ENCODE data around the gene LRRK1.
A peak's percentile ranks its signal among the peaks of the same experiment; 100 is the strongest.

The LRRK1 gene, protein sequence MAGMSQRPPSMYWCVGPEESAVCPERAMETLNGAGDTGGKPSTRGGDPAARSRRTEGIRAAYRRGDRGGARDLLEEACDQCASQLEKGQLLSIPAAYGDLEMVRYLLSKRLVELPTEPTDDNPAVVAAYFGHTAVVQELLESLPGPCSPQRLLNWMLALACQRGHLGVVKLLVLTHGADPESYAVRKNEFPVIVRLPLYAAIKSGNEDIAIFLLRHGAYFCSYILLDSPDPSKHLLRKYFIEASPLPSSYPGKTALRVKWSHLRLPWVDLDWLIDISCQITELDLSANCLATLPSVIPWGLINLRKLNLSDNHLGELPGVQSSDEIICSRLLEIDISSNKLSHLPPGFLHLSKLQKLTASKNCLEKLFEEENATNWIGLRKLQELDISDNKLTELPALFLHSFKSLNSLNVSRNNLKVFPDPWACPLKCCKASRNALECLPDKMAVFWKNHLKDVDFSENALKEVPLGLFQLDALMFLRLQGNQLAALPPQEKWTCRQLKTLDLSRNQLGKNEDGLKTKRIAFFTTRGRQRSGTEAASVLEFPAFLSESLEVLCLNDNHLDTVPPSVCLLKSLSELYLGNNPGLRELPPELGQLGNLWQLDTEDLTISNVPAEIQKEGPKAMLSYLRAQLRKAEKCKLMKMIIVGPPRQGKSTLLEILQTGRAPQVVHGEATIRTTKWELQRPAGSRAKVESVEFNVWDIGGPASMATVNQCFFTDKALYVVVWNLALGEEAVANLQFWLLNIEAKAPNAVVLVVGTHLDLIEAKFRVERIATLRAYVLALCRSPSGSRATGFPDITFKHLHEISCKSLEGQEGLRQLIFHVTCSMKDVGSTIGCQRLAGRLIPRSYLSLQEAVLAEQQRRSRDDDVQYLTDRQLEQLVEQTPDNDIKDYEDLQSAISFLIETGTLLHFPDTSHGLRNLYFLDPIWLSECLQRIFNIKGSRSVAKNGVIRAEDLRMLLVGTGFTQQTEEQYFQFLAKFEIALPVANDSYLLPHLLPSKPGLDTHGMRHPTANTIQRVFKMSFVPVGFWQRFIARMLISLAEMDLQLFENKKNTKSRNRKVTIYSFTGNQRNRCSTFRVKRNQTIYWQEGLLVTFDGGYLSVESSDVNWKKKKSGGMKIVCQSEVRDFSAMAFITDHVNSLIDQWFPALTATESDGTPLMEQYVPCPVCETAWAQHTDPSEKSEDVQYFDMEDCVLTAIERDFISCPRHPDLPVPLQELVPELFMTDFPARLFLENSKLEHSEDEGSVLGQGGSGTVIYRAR (N-terminal part only)

GRCh38 chr15:100918690-100919480 lies at the start of gene LRRK1:
Gene LRRK1, plus strand, starts transcription at chr15:100919357. Its CDS starts 5,276 bp downstream, at chr15:100924633.
- no peak for DNase-seq

DNA sequence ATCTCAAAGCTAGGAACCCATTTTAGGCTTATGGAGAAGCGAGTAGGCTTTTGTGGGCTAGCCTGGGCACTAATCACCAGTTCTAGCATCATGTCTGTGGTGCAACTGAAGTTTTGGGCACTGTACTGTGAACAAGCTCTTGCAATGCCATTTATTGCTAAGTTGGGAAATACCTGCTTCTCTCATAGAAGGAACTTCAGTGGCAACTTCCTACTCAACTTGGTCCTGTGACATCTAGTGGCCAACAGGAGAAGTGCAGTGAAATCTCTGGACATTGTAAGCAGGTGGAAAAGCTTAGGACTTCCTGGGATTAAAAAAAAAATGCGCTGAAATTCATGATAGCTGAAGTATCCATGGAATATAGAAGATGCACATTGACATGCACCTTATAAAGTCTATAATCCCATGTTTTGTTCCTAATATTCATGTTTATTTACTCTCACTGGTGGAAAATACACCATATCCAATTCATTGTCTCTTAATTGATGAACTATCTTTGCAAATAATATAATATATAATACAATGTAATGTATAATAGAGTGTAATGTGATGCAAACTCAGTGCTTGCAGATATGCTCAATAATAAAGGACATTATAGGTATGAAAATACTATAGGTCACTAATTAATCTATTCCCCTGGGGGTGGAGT lies 46.0 kb upstream of the LRRK1 start:
- DNase-seq = peak; percentile 75

DNA sequence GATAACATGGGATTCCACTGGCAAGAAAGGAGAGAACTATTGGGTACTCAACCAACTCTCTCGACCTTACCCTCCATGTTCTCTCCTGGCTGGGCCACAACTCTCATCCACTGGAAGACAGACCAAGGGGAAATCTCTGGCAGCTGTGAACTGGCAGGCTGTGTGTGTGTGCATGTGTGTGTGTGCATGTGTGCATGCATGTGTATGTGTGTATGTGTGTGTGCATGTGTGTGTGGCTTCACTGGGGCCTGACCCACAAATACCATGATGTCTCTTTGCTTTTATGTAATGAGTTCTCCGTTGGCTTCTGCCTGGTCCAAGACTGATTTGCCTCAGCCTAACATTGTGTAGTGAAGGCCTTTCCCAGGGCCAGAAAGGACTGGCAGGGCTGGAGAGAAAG lies 43.7 kb upstream of the LRRK1 start:
- no peak for DNase-seq

DNA sequence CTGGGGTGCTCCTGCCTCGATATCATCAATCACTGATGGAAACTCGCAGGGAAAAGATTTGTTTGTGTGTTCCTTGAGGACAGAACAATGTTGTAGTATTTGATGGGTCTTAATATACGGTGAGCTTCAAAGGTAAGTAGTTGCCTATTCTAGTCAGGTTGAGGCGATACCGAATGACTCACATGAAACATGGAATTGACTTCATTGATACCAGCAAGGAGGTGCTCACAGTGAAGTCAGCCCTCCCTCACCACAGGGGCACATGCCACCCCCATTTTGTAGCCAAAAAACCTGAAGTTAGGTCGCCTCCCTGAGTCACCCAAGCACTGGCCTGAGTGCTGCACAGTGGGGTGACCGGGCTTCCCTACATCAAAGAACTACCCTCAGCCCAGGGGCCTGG lies 43.2 kb upstream of the LRRK1 start:
- no peak for DNase-seq

DNA sequence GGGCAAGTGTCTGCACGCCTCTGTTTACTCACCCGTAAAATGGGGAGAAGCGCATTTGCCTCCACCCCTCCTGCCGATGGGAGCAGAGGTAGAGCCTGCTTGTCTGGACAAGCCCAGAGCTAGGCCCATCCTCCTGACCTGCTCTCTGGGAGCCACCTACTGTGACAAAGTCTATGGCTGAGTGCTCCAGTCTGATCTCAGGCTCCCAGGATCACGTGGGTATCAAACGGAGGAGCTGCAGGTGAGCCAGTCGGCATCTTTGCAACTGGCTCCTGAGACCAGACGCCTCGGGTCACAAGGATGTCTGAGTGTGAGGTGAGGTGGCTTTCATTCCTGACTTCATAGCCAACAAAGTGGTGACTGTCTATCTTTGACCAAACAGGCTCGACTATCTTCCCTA lies 41.6 kb upstream of the LRRK1 start:
- no peak for DNase-seq

DNA sequence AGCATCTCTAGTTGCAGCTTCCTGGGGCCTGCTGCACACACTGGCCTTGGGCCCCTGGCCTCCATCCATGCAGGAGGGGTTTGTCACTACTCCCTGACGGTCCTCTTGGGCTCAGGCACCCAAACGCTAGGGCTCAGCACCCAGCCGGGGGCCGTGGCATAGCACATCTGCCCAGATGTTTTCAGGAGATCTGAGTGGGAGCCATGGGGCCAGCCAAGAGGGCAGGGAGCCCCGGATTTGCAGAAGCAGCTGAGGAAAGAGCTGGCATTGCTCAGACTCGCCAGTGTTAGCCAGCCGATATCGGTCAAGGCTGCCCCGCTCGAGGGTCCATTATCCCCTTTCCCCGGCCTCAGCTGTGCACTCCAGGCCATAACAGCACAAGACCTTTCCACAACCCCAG lies 41.0 kb upstream of the LRRK1 start:
- DNase-seq = no peak

- no peak for DNase-seq
Measured at GRCh38 chr15:100878648-100879047, 40.5 kb upstream of the LRRK1 start.

GRCh38 chr15:100879061-100879463 lies 40.1 kb upstream of the LRRK1 start:
- DNase-seq = no peak

DNA sequence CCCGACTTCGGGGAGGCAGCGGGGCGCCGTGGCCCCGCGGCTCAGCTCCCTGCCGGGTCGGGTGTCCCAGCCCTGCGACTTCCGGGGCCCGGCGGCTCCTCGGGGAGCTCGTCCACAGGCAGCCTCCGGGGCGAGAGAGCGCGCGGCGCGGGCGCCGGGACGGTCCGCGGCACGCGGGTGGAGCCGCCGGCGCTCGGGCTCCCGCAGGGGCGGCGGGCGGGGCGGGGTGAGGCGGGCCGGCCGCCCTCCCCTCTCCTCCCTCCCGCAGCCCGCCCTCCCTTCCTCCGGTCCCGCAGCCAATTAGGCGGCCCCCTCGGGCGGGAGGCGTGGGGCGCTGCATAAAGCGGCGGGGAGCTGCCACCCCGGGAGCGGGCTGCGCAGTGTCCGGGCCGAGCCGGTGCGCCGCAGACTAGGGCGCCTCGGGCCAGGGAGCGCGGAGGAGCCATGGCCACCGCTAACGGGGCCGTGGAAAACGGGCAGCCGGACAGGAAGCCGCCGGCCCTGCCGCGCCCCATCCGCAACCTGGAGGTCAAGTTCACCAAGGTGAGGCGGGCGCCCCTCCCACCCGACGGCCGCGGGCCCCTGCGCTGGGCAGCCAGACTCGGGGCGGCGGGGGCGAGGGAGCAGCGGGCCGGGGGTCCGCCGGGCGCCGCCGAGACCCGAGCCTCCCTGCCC lies 39.6 kb upstream of the LRRK1 start, which contains the start of gene ALDH1A3:
ALDH1A3 (plus strand) TSS at position 368 of the 675 bp plus-strand sequence; CDS start at position 445, 77 bp downstream.
- DNase-seq = no peak

DNA sequence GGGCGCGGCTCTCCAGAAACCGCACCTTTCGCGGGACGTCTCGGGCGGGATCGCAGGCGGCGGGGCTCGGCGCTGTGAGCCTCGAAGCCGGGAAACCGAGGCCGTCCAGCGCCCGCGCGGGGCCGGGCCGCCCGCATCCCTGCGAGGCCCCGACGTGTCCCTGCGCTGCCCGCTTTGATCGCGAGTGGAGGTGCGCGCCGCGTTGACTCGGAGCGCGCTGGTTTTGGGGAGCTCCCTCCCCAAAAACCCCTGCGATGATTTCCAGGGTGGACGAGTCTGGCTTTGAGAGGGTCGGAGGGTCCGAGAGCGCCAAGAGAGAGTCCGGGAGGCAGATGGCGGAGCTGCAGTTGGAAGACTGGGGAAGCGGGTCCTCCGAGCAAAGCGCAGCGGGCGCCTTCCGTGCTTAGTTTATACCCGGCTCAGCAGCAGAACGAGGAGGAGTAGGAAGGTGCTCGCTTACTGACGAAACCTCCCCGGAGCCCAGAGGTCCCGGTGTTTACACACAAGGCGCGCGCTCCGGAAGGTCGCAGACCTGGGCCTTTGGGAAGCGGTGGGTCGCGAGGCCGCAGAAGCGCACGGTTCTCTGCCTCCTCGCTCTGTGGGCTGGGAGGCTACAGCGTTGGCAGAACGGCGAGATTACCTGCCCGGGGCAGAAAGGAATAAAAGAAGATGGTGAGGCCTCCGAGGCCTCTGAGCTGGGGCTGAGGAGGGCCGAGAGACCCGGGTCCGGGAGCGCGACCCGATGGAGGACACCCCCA lies 38.8 kb upstream of the LRRK1 start:
- DNase-seq = no peak

DNA sequence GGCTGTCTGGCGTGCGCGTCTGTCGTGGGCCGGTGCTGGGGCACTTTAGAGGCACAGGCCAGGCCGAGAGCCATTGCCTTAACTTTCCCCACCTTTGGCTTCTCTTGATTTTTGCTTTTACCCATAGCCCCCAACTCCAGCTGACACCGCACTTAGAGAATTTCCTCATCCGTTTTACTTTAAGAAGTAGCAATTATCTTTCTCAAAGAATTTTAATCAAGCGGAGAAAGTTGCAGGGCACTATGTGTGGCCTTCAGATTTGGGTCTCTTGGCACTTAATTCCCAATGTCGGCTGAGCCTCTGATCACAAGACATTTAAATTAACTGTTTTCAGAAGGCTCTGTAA lies 38.3 kb upstream of the LRRK1 start:
- no peak for DNase-seq

DNA sequence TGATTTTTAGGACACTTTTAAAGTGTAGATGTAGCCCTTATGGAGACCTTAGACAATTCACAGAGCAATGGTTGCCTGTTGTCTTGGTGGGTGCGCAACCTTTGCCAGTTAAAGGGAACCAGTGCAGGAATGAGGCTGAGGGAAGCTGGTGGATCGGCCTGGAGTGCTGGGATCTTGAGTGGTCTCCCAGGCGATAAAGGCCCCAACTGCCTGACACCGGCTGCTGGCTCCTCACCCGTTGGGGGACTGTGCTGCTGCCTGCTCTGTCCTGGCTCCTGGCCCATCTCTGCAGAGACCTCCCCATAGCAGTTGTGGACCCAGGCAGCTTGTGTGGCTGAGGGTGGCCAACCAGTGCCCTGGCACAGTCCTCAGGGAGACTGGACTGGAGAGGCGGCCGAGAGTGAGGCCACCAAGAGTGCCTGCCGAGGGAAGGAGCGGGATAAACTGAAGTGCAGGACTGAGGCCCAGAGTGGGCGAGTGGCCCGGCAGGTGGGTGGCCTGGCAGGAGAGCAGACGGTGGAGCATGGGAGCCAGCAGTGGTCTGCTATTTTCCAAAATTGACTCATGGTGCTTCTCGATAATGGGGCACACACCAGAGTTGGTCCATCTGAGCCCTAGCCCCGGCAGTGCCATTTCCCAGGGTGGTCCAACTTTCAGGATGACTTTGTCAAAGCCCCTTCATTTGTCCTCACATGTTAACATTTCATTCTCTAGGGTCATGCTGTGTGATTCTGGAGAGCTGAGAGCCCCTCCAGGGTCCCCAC lies 37.4 kb upstream of the LRRK1 start:
- no peak for DNase-seq

DNA sequence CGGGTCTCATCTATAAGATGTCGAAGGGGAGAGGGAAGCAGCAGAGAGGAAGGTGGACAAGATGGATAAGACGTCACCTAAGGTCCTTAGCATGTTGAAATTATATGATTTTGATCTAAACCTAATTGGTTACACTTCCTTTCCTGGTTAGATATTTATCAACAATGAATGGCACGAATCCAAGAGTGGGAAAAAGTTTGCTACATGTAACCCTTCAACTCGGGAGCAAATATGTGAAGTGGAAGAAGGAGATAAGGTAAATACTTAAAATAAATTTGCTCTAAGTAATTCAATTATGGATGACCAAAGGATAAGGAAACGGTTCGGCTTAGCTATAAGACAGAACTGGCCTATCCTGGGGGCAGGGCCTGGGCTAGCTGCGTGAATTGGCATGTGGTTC lies 34.0 kb upstream of the LRRK1 start:
- no peak for DNase-seq

- no peak for DNase-seq
Measured at GRCh38 chr15:100885811-100886210, 33.3 kb upstream of the LRRK1 start.

GRCh38 chr15:100887211-100887913 lies 31.8 kb upstream of the LRRK1 start:
- no peak for DNase-seq

GRCh38 chr15:100889385-100890050 lies 29.6 kb upstream of the LRRK1 start:
- DNase-seq = no peak

DNA sequence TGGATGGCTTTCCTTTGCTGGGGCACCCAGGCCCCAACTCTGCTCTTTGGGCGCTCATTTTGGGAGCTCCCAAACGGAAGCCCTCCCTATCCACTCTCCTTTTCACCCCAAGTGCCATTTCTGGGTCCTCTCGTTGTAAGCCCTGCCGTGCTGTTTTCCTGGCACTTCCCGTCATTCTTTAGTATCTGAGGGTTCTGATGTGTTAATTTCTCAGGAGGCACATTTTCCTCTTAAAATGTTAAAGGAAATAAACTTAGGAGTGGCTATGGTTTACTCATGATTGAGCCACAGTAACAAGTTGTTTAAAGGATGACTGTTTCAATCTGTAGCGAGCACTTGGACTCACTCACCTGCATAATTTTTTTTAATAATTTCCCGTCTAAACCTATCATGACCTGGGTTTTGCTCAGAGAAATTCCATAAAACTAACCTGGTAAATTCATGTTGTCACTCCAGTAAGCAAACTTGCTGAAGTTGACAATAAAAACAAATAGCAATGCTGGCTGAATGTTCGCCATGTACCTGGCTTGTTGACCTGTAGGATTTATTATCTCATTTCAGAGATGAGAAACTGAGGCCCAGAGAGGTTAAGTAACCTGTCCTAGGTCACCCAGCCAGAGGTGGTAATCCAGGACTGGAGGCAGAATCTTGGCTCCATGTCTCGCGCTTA lies 29.0 kb upstream of the LRRK1 start:
- no peak for DNase-seq

GRCh38 chr15:100890850-100891249 lies 28.3 kb upstream of the LRRK1 start:
- DNase-seq = no peak
